HG03066 (cell line): ENCODE data around the gene ARL5C.

Experiments used
- ATAC-seq: cut with Tn5 transposase; IDR thresholded peaks from one replicate; pipeline ENCODE4 v1.9.1; 2021; ENCODE audit warnings: low read depth; ENCODE audit not compliant: unreplicated experiment

The ARL5C gene

DNA sequence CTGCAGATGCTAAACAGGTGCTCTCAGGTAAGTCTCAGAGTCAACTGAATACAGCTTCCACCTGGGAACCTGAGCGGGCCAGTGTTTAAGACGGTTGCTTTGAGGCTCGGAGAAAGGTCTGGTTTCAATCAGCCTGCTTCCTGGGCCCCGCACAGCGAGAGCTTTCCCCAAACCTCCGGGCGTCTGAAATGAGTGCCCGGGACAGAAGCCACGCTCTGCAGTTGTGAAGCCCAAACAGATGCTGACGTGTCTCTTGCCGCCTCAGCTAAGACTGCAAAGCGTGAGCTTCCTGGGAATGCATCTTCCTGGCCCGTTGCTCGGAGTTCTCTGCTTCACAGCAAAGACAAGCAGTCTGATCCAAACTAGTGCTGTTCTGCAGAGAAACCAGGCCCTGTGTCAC lies 51.2 kb downstream of the ARL5C start:
- ATAC-seq: no peak

DNA sequence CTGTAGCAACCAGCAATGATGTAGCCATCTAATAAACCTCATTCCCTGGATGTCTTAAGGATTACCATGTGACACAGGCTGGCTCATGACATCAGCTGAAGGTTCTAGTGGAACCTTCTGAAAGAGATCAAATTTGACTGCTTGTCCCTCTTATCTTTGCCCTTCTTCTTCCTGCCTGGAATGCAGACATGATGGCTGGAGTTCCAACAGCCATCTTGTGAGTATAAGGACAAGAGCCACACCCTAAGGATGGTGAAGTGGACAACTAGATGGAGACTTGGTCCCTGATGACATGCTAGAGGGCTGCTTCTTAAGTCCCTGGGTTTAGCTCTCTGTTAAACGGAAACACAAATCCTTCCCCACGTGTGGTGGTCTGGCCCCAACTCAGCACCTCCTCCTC lies 52.1 kb downstream of the ARL5C start:
- ATAC-seq: no peak

DNA sequence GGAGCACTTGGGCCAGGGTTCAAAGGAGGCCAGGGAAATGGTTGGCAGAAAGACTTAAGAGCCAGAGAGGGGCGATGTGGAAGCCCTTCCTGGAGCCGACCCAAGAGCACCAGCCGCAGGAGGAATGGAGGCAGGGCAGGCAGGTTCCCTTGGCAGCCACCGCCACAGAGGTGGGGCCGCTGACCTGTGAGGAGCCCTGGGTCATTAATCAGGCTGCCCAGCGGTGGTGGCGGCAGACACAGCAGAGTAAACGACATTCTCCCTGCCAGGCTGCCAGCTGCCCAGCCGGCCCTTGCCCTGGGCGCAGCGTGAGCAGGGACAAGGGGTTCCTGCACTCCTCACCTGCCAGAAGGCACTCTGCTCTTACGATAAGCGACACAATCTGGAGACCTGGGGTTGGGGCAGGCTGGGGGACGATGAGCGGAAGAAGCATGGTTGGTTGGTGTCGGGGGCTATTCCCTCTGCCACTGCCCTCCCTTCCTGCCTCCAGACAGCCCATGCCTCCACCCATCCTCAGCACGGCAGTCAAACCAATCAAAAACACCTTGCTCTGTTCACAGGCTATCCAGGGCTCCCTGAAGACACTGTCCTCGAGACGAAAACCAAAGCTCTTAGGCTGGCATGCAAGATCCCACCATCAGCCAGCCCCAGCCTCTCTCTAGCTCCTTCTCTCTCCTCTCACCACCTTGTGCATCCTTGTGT lies 55.4 kb downstream of the ARL5C start:
- no peak for ATAC-seq

DNA sequence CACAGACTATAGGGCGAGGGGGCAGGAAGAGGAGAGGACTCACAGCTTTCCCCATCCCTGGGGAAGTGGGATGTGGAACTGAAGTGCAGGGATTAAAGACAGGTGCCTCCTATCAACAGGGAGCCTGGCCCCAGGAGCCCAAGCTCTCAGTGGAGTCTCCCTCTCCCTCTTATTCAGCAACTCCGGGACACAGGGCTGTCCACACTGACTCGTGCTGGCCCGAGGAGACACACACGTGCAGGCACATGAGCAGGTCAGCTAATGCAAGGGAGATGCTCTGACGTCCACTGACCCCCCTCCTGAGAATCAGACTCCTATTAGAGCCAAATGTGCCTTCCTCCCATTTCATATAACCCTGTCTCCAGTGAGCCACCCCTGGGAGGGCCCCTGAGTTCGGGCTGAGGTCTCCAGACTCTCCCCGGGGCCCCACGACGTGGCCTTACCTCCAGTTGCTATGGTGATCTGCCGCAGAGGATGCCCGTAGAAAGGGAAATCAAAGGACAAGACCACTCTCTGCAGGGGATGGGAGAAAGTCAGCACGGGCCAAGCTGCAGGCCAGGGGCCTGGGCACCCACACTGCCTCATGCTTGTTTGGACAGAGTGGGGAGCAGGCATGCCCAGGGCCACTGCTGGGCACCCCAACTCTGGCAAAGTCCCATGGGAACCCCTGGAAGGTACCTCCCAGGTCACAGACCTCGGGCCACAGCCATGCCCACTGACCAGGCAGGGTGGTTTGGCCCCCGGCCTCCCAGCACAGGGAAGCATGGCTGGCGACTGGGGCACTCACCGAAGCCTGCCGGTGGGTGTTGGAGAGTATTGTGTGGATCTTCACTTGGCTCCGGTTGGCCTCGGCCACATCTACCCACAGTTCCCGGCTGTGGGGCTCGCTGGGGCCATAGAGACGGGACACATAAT lies 57.2 kb downstream of the ARL5C start:
- ATAC-seq: no peak

DNA sequence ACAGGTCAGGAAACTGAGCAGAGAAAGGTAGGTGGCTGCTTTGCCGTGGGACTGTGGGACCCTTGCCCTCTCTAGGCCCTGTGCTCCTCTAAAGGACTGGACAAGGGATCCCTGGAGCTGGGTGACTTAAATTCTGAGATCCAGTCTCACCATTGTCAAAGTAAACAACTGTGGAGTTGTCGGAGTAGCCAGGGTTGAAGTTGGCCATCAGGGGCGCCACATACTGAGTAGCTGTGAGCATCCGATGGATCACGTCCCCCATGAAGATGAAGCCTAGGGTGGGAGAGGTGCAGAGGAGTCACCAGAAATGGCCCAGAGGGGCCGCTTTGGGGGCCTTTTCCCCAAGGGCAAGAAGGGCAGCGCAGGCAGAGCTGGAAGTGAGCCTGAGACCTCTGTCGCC lies 58.0 kb downstream of the ARL5C start:
- ATAC-seq: no peak

DNA sequence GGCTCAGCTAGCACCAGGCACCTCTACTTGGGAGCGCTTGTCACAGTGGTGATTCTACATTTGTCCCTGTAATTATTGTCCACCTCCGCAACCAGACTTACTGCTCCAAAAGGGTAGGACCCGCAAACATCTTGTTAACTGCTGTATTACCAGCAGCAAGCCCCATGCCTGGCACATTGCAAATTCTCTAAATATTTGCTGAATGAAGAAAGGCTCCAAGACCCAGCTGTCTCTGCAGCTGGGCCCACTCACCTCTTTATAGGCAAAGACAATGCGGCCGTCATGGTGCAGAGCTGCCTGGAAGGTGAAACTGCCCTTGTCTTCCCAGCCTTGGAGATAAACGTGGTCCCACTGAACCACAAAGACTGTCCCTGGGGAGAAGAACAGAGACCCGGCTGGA lies 58.8 kb downstream of the ARL5C start:
- no peak for ATAC-seq
